Psoas muscle (tissue), 8 donors: ENCODE results near the gene SHF. TPM values are rescaled to one million over a fixed set of nuclear protein-coding genes. Genes with fewer than 3 reads are reported as not detected.

Experiments used
- ATAC-seq, 4 donors: fragments of 200-7000 bp; cut with Tn5 transposase; one replicate each; pipeline ENCODE4 v1.9.1; 2020; ENCODE audit warnings: moderate library complexity in 3 of 4, mild to moderate bottlenecking in 2 of 4
- DNase-seq, 2 donors: peaks; one replicate each; pipeline ENCODE4 v3.0.0-alpha.2; 2020
- H3K27ac ChIP-seq: fragments of 200-600 bp; one replicate; pipeline ENCODE4 v1.8.0; 2022
- H3K27me3 ChIP-seq, 3 donors: fragments of 200-600 bp in 1 of 3; one replicate each; pipeline versions ENCODE4 v1.6.1 to v1.8.0; 2013 to 2022; ENCODE audit warnings: low read length in 2 of 3, mild to moderate bottlenecking in 2 of 3, moderate library complexity in 1 of 3; ENCODE audit not compliant: insufficient read depth in 3 of 3
- H3K36me3 ChIP-seq, 2 donors: fragments of 200-600 bp in 1 of 2; one replicate each; pipeline versions ENCODE4 v1.6.1 to v1.8.0; 2013 to 2022; ENCODE audit warnings: low read depth in 1 of 2, mild to moderate bottlenecking in 1 of 2, moderate library complexity in 1 of 2; ENCODE audit not compliant: insufficient read depth in 1 of 2
- H3K4me1 ChIP-seq: fragments of 200-600 bp; one replicate; pipeline ENCODE4 v1.8.0; 2022
- H3K4me3 ChIP-seq: fragments of 200-600 bp; one replicate; pipeline ENCODE4 v1.8.0; 2022; ENCODE audit warnings: mild to moderate bottlenecking
- H3K9me3 ChIP-seq: fragments of 200-600 bp; one replicate; pipeline ENCODE4 v1.8.0; 2022
- WGBS, 3 donors: extraction: QIAGEN DNeasy Blood & Tissue Kit; methylation state at CpG; one replicate each; pipeline versions ENCODE4 v1.1.6 to v1.1.7; 2013; 5-methylcytosine and 5-hydroxymethylcytosine counted together
- intact Hi-C, 2 donors: fragments of 100-400 bp; cut with DNase I; formaldehyde crosslinking; loops; one replicate each; pipeline versions ENCODE4 v1.11.0 to v1.14.2; 2022
- polyA plus RNA-seq, 3 donors: library from polyadenylated mRNA; stranded (reverse); fragments of 200-250 nt; gene quantifications; one replicate each; pipeline ENCODE4 v1.2.3, GENCODE V29; 2013
- total RNA-seq, 4 donors: library from RNA; stranded (reverse); fragmentation: NEBNext Ultra II Directional in 2 of 4; extraction: Animal tissue kit (Norgen Biotek cat#: 25700) in 2 of 4; gene quantifications; one replicate each; pipeline versions ENCODE4 v1.2.1 to v1.2.4, GENCODE V29; 2021 to 2023
- TF ChIP-seq, protein P1 (sequence below): fragments of 200-600 bp; IDR thresholded peaks from one replicate; pipeline ENCODE4 v1.8.0; 2022; ENCODE audit warnings: antibody characterized with exemption
- donor health status: healthy with polysubstance abuse.
- donor health status: DM: no; HTN: no; CAD: no; lungs with moderate emphysema.
- donor health status: Bipolar disorder and iron deficiency.
- donor health status: healthy.
- donor health status: DM: yes; HTN: yes; CAD: no.
- donor health status: DM: no; HTN: no; CAD: no.
- donor health status: DM: no; HTN: no; CAD: no.
- donor health status: DM: yes; HTN: yes; CAD: no.

Gene SHF
- total and polyA plus RNA-seq, 7 donors = 0.73 to 4.0 (median 1.7) TPM

DNA sequence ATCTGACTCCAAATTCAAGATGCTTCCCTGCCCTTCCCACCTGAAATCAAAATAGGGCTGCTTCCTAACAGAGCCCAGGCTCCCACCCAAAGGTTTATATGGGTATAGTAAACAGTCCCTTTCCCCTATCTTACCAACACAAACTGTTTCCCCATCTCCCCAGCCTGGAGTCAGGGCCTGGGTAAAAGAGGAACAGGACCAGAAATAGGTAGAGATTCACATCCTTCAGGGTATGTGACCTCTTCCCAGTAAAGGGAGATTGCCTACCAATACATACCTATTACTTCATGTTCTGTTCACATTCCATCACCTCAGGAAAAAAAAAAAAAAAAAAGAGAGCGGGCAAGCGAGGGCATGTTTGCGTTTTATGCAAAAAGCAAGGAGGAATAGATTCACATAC is 9.7 kb upstream of the SHF start:
- no peaks in the 10 kb centered on the region for H3K9me3 ChIP-seq
- H3K4me1 ChIP-seq = peaks cover 3% of the 10 kb centered on the region
- DNase-seq = no peak
- no peaks in the 10 kb centered on the region for H3K27me3 ChIP-seq
- intact Hi-C loops = loop anchor here in 1 of 2 donors (5.0 kb wide), 1 partner anchor 180 kb away; the partner anchor contains the start of gene GATM
- no peaks in the 10 kb centered on the region for H3K36me3 ChIP-seq
- H3K27ac ChIP-seq = no peak overlapping the region
- no peak for ATAC-seq
- WGBS, 3 donors = 90 to 95% (median 93%) methylated on average over 3 of the region's 3 CpGs
- TF ChIP-seq, protein P1, sequence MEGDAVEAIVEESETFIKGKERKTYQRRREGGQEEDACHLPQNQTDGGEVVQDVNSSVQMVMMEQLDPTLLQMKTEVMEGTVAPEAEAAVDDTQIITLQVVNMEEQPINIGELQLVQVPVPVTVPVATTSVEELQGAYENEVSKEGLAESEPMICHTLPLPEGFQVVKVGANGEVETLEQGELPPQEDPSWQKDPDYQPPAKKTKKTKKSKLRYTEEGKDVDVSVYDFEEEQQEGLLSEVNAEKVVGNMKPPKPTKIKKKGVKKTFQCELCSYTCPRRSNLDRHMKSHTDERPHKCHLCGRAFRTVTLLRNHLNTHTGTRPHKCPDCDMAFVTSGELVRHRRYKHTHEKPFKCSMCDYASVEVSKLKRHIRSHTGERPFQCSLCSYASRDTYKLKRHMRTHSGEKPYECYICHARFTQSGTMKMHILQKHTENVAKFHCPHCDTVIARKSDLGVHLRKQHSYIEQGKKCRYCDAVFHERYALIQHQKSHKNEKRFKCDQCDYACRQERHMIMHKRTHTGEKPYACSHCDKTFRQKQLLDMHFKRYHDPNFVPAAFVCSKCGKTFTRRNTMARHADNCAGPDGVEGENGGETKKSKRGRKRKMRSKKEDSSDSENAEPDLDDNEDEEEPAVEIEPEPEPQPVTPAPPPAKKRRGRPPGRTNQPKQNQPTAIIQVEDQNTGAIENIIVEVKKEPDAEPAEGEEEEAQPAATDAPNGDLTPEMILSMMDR = no peak
- peak overlapping the region; percentile 91 for H3K4me3 ChIP-seq

DNA sequence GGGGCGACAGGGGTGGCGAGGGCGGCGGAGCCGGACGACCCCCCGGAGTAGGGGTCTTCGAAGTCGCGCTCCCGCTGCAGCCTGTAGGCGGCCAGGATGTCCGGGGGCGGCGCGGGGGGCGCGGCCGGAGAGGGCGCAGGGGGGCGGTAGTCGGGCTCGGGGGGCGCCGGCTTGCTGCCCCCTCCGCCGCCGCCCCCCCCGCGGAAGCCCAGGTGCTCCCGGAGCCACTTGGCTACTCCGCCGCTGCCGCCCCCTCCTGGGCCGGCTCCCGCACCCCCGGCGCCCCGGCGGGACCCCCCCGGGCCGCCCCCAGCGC is 230 bp downstream of the SHF start:
- TF ChIP-seq, protein P1 = no peak
- no peaks in the 10 kb centered on the region for H3K36me3 ChIP-seq
- H3K4me1 ChIP-seq = peaks cover 15% of the 10 kb centered on the region
- peak overlapping the region; percentile 32 for H3K27ac ChIP-seq
- DNase-seq (no peak), ATAC-seq (peak in 1 of 4 donors; percentile 5)
- peak overlapping the region; percentile 80 for H3K4me3 ChIP-seq
- intact Hi-C loops = no loop called here
- H3K27me3 ChIP-seq = peaks cover 0 to 3% (median 0%) of the 10 kb centered on the region in 3 donors
- H3K9me3 ChIP-seq = no peaks in the 10 kb centered on the region
- 0 to 10% (median 2%) methylated on average over 9 to 35 of the region's 43 CpGs for WGBS, 3 donors

DNA sequence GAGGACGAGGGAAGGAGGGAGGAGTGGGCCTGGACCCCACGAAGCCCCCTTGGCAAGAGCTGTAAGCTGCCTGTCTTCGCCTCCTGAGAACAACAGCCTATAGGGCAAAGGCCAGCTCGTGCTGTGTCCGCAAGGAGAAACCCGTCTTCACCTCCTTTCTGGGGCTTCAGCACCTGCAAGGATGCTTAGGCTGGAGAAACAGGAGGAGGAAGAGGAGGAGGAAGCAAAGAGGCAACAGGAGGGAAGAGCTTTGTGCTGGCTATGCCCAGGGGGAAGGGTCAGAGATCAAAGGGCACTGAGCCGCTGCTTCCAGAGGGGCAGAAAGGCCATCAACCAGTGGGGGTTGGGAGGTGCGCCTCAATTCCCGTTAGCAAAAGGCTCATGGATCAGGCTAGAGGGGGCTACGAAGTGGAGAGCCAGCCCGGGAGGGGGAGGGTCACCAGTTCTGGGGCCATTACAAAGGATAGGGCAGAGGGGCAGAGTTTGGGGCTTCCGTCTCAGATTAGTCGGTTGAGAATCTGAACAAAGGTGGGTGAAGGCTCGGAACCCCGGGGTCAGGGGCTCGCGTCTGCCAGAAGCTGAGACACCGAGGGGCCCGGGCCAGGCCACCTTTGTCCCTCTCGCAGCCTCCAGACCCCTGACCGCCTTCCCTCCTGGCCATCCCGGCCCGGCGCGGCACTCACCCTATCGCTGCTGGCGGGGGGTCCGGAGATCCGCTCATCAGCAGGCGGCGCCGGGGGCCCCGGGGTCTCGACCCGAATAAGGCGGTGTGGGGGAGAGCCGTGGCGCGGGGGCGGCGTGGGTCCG is 792 bp downstream of the SHF start:
- intact Hi-C loops = no loop called here
- H3K9me3 ChIP-seq = no peaks in the 10 kb centered on the region
- H3K4me3 ChIP-seq = peak overlapping the region; percentile 80
- TF ChIP-seq, protein P1 = no peak
- peak in 1 of 4 donors; percentile 22 for ATAC-seq
- H3K36me3 ChIP-seq = no peaks in the 10 kb centered on the region
- no peak for DNase-seq
- peaks cover 15% of the 10 kb centered on the region for H3K4me1 ChIP-seq
- H3K27me3 ChIP-seq = peaks cover 0 to 3% (median 0%) of the 10 kb centered on the region in 3 donors
- H3K27ac ChIP-seq = peak overlapping the region; percentile 32
- 25 to 37% (median 33%) methylated on average over 27 to 42 of the region's 42 CpGs for WGBS, 3 donors

DNA sequence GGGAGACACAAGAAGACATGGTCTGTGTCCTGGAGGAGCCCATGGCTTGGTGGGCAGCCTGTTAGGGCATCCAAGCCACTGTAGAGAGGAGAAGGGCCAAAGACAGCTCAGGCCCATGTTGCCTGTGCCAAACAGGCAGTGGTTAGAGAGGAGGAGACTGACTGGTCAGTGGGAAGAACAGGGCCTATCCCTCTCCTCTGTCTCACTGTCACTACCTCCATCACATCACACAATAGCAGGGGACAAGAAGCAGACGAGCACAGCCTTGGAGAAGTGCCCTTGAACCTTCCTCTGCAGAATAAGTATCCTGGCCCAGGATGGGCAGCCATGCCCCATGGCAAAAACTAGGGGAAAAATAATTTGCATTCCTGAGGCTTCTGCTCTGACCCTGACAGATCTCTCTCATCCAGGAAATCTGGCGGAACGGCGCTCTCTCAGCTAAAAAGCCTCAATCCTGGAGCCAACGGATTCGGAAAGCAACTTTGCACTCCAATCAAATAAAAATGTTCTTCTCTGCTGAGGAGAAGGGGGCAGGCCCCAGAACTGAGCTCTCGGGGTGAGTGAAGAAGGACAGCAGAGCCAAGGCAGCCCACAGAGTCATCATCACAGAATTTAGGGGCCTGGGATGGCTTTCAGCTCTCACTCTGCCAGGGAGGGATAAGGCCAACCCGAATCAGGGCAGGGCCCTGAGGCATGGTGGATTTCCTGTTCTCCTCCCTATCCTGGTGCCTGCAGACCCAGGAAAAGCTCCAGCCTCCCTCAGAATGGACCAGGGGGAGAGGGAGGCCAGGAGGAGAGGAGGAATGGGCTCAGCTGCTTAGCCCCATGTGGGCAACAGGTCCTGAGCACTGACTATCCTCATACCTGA is 1.6 kb downstream of the SHF start:
- intact Hi-C loops = no loop called here
- no peaks in the 10 kb centered on the region for H3K9me3 ChIP-seq
- TF ChIP-seq, protein P1 = no peak
- ATAC-seq (peak in 1 of 4 donors; percentile 17), DNase-seq (no peak)
- peak overlapping the region; percentile 80 for H3K4me3 ChIP-seq
- 57 to 71% (median 65%) methylated on average over 8 of the region's 8 CpGs for WGBS, 3 donors
- peaks cover 0 to 3% (median 0%) of the 10 kb centered on the region in 3 donors for H3K27me3 ChIP-seq
- H3K4me1 ChIP-seq = peaks cover 15% of the 10 kb centered on the region
- no peaks in the 10 kb centered on the region for H3K36me3 ChIP-seq
- peak overlapping the region; percentile 32 for H3K27ac ChIP-seq
